SU-DHL-6 (cell line): Measurements from ENCODE around the gene SH3PXD2B.

ENCODE experiments used
- H2AFZ ChIP-seq: fragments of 200-600 bp; sonication (generic); 2 replicates; pipeline ENCODE4 v1.6.1; 2014; ENCODE audit warnings: low read depth, mild to moderate bottlenecking, moderate library complexity, mixed read lengths, antibody characterized with exemption, low read length; ENCODE audit not compliant: severe bottlenecking
- H3F3A ChIP-seq: fragments of 200-600 bp; shearing (Covaris generic); 2 replicates; pipeline ENCODE4 v1.6.0; 2016; ENCODE audit warnings: antibody characterized with exemption, mild to moderate bottlenecking; ENCODE audit not compliant: insufficient read depth
- H3K27ac ChIP-seq: fragments of 200-600 bp; sonication (generic); 2 replicates; pipeline ENCODE4 v1.5.1; 2016; ENCODE audit warnings: low read depth, mild to moderate bottlenecking, low read length, moderate library complexity, mixed read lengths
- H3K27me3 ChIP-seq: fragments of 200-600 bp; sonication (generic), shearing (Covaris generic); 2 replicates; pipeline ENCODE4 v1.6.0; 2014; ENCODE audit warnings: mild to moderate bottlenecking, low read length
- H3K36me3 ChIP-seq: fragments of 200-600 bp; sonication (generic); 2 replicates; pipeline ENCODE4 v1.6.1; 2014; ENCODE audit warnings: mild to moderate bottlenecking, low read length, mixed read lengths
- H3K4me2 ChIP-seq: fragments of 300-600, 200-600 bp; shearing (Covaris generic), sonication (generic); 2 replicates; pipeline ENCODE4 v1.6.0; 2014; ENCODE audit warnings: low read length, low read depth, mild to moderate bottlenecking; ENCODE audit not compliant: poor library complexity, severe bottlenecking
- H3K4me3 ChIP-seq: fragments of 200-600 bp; sonication (generic); 2 replicates; pipeline ENCODE4 v1.5.1; 2014; ENCODE audit warnings: antibody characterized with exemption, low read length, mild to moderate bottlenecking, mixed read lengths; ENCODE audit not compliant: insufficient read depth, poor library complexity, severe bottlenecking
- H3K79me2 ChIP-seq: fragments of 200-600 bp; sonication (generic); 2 replicates; pipeline ENCODE4 v1.6.1; 2014; ENCODE audit warnings: mild to moderate bottlenecking, low read length, moderate library complexity; ENCODE audit not compliant: insufficient read depth
- H3K9ac ChIP-seq: fragments of 200-600 bp; sonication (generic); 2 replicates; pipeline ENCODE4 v1.7.0; 2014; ENCODE audit warnings: mild to moderate bottlenecking, low read length
- H3K9me2 ChIP-seq: fragments of 200-600 bp; sonication (generic); replicated peaks from 2 replicates; pipeline ENCODE4 v1.6.1; 2014; ENCODE audit warnings: low read length; ENCODE audit not compliant: insufficient read depth
- H3K9me3 ChIP-seq: fragments of 200-600 bp; sonication (generic); 2 replicates; pipeline ENCODE4 v1.6.1; 2014; ENCODE audit warnings: low read length, mixed read lengths; ENCODE audit not compliant: insufficient read depth
- H4K20me1 ChIP-seq: fragments of 200-600 bp; sonication (generic); 2 replicates; pipeline ENCODE4 v1.6.1; 2014; ENCODE audit warnings: low read depth, mild to moderate bottlenecking, antibody characterized with exemption, low read length, moderate library complexity, mixed read lengths
- CTCF ChIP-seq: fragments of 200-600 bp; sonication (generic); IDR thresholded peaks from one replicate; pipeline ENCODE4 v1.5.1; 2017; ENCODE audit warnings: antibody characterized with exemption, mild to moderate bottlenecking, low read length, moderate library complexity; ENCODE audit not compliant: insufficient read depth, poor library complexity, severe bottlenecking
- EZH2phosphoT487 ChIP-seq: fragments of 200-600 bp; sonication (generic), shearing (Covaris generic); conservative IDR thresholded peaks from 2 replicates; pipeline ENCODE4 v1.6.1; 2018; ENCODE audit warnings: mild to moderate bottlenecking, antibody characterized with exemption, low read length, moderate library complexity, mixed read lengths

Gene SH3PXD2B

GRCh38 chr5:172364773-172365172, 89.6 kb downstream of the SH3PXD2B start:
- no peaks in the 10 kb centered on the region for H4K20me1 ChIP-seq
- no peak overlapping the region for H3K27ac ChIP-seq
- H3K4me2 ChIP-seq, result no peak overlapping the region
- H3K9ac ChIP-seq, result no peak overlapping the region
- TF ChIP-seq EZH2phosphoT487 (no peak), CTCF (no peak)
- H3K27me3 ChIP-seq, result no peaks in the 10 kb centered on the region
- no peak overlapping the region for H3K4me3 ChIP-seq
- H2AFZ ChIP-seq, result no peak overlapping the region
- H3K9me2 ChIP-seq, result no peaks in the 10 kb centered on the region
- H3K36me3 ChIP-seq, result no peaks in the 10 kb centered on the region
- H3F3A ChIP-seq, result no peaks in the 10 kb centered on the region
- H3K79me2 ChIP-seq, result no peaks in the 10 kb centered on the region
- H3K9me3 ChIP-seq, result no peaks in the 10 kb centered on the region

DNA sequence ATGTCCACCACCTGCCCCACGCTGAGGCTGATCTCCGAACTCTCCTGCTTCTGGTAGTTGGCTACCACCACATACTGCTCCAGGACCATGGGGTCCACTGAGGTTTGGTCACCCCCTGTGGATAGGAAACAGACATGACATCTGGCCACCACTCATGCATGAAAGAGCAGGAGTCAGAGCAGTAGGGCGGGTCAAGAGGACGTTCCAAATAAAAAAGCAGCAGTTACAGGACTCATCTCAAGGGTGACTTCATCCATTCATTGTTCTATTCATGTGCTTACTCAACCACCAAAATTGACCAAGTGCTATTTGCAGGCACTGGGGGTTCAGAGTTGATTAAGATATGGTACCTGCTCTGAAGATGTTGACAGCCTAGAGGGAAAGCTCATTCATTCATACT, 91.6 kb downstream of the SH3PXD2B start:
- Histone ChIP-seq H3K4me2 (no peak overlapping the region), H3K9ac (no peak overlapping the region), H3K27ac (no peak overlapping the region), H4K20me1 (no peaks in the 10 kb centered on the region), H3K9me3 (no peaks in the 10 kb centered on the region), H2AFZ (no peak overlapping the region), H3K79me2 (no peaks in the 10 kb centered on the region), H3K4me3 (no peak overlapping the region), H3K36me3 (no peaks in the 10 kb centered on the region), H3F3A (no peaks in the 10 kb centered on the region), H3K27me3 (no peaks in the 10 kb centered on the region), H3K9me2 (no peaks in the 10 kb centered on the region)
- TF ChIP-seq CTCF, result no peak
- TF ChIP-seq EZH2phosphoT487, result no peak

DNA sequence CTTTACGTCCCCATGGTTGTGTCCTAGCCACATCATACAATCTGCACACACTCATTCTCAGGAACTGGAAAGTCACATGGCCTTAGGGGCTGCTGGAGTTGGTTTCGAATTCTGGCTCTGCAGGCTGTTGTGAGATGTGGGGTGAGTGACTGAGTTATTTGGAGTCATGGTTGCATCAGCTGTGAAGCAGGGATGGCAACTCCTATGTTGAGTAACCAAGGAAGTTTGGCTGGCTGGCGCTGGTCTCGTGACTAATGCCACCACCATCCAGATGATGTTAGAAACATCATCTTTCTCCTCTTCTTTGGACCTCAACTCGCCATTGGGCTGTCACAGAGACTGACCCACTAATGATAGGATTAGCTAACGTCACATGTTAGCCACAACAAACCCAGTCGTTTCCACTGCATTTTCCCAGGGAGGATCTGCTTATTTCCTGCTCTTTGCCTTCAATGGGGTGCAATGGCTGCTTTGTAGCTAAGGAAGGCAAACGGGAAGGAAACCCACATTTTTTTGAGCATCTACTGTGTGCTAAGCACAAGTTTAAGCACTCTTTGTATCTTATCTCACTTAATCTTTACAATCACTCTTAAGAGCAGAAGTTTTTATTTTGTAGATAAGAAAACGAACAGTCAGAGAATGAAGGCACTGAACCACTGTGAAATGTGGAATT, 92.6 kb downstream of the SH3PXD2B start:
- Histone ChIP-seq H3K27me3 (no peaks in the 10 kb centered on the region), H2AFZ (no peak overlapping the region), H3K4me3 (no peak overlapping the region), H3K9ac (no peak overlapping the region), H3K9me3 (no peaks in the 10 kb centered on the region), H3K36me3 (no peaks in the 10 kb centered on the region), H3K9me2 (no peaks in the 10 kb centered on the region), H3K27ac (no peak overlapping the region), H3K79me2 (no peaks in the 10 kb centered on the region), H4K20me1 (no peaks in the 10 kb centered on the region), H3F3A (no peaks in the 10 kb centered on the region), H3K4me2 (no peak overlapping the region)
- TF ChIP-seq EZH2phosphoT487, result no peak
- TF ChIP-seq CTCF, result no peak
